GM18873 (cell line): Measurements from ENCODE around the gene MTFMT.
"Not testable (repeated sequence)": the region's sequence is repeated elsewhere in the genome, so short reads cannot be mapped to it uniquely, and the experiment has no call there.

Experiments used
- ATAC-seq: cut with Tn5 transposase; IDR thresholded peaks from one replicate; pipeline ENCODE4 v1.9.1; 2021; ENCODE audit warnings: mild to moderate bottlenecking, moderate library complexity, moderate number of reproducible peaks; ENCODE audit not compliant: unreplicated experiment, low FRiP score

The MTFMT gene

GRCh38 chr15:65028921-65029735 is at the start of gene MTFMT:
MTFMT (minus strand) TSS chr15:65029639; CDS start chr15:65029613, 26 bp downstream.
- no peak for ATAC-seq

GRCh38 chr15:65077981-65078352 is 48.5 kb upstream of the MTFMT start:
- ATAC-seq = no peak

- no peak for ATAC-seq
Observed at GRCh38 chr15:65077291-65077980, 48.0 kb upstream of the MTFMT start.

GRCh38 chr15:65076486-65077290 is 47.2 kb upstream of the MTFMT start, which contains the start of gene KBTBD13:
KBTBD13 (plus strand) TSS chr15:65076746; CDS start chr15:65076816, 70 bp downstream.
- ATAC-seq = no peak

GRCh38 chr15:65075607-65076395 is 46.4 kb upstream of the MTFMT start:
- ATAC-seq = not testable (repeated sequence)

- ATAC-seq = not testable (repeated sequence)
Observed at GRCh38 chr15:65074946-65075345, 45.5 kb upstream of the MTFMT start.

- ATAC-seq = no peak
Observed at GRCh38 chr15:65072617-65073016, 43.2 kb upstream of the MTFMT start.

- no peak for ATAC-seq
Observed at GRCh38 chr15:65072027-65072426, 42.6 kb upstream of the MTFMT start.

GRCh38 chr15:65071381-65071811 is 42.0 kb upstream of the MTFMT start:
- no peak for ATAC-seq

GRCh38 chr15:65069779-65070546 is 40.5 kb upstream of the MTFMT start:
- ATAC-seq = no peak

GRCh38 chr15:65069179-65069578 is 39.7 kb upstream of the MTFMT start:
- no peak for ATAC-seq

- ATAC-seq = no peak
Observed at GRCh38 chr15:65068403-65068788, 39.0 kb upstream of the MTFMT start.

- no peak for ATAC-seq
Observed at GRCh38 chr15:65067645-65068402, 38.4 kb upstream of the MTFMT start, which contains the start of gene RASL12. RASL12 (minus strand) TSS chr15:65067991; CDS start chr15:65067835, 156 bp downstream.

- ATAC-seq = no peak
Observed at GRCh38 chr15:65067317-65067644, 37.8 kb upstream of the MTFMT start.

GRCh38 chr15:65066635-65067316 is 37.3 kb upstream of the MTFMT start:
- no peak for ATAC-seq

- ATAC-seq = no peak
Observed at GRCh38 chr15:65066001-65066634, 36.7 kb upstream of the MTFMT start.

GRCh38 chr15:65062726-65063125 is 33.3 kb upstream of the MTFMT start:
- ATAC-seq = no peak

GRCh38 chr15:65062061-65062460 is 32.6 kb upstream of the MTFMT start:
- ATAC-seq = no peak
